ENCODE results near the gene TICAM2. TPM values are rescaled to one million over a fixed set of nuclear protein-coding genes. Genes with fewer than 3 reads are reported as not detected.

The TICAM2 gene
- total and polyA plus RNA-seq, 4 donors = 3.1 to 10.6 (median 5.9) TPM

GRCh38 chr5:115621365-115621900 lies 19.2 kb upstream of the TICAM2 start:
- no peaks in the 10 kb centered on the region for H3K36me3 ChIP-seq (ENCODE audit: control insufficient read depth in 1 of 2, insufficient read depth in 2 of 2, low read length in 1 of 2)
- intact Hi-C loops (cut with DNase I) = loop anchor here in 1 of 2 donors (10.0 kb wide), 1 partner anchor 77 kb away; the partner anchor contains the start of gene FEM1C
- 62 to 63% methylated on average over 4 of the region's 4 CpGs for whole genome bisulfite sequencing, 2 donors
- ATAC-seq (ENCODE audit: low FRiP score) = no peak
- H3K27me3 ChIP-seq (ENCODE audit: control insufficient read depth in 1 of 2, insufficient read depth in 2 of 2, low read length in 1 of 2) = no peaks in the 10 kb centered on the region
- H3K4me1 ChIP-seq (ENCODE audit: control insufficient read depth in 1 of 2, insufficient read depth in 2 of 2, low read length in 2 of 2) = peaks cover 1 to 18% of the 10 kb centered on the region in 2 donors
- DNase-seq = no peak
- no peaks in the 10 kb centered on the region for H3K9me3 ChIP-seq (ENCODE audit: control insufficient read depth, low read length)
- no peak overlapping the region for H3K27ac ChIP-seq (ENCODE audit: low read depth in 1 of 2, low read length in 2 of 2)
- H3K4me3 ChIP-seq (ENCODE audit: low read length in 2 of 2) = no peak overlapping the region

GRCh38 chr5:115616892-115617291 lies 14.6 kb upstream of the TICAM2 start:
- H3K36me3 ChIP-seq (ENCODE audit: control insufficient read depth in 1 of 2, insufficient read depth in 2 of 2, low read length in 1 of 2) = no peaks in the 10 kb centered on the region
- no peak for ATAC-seq (ENCODE audit: low FRiP score)
- no peaks in the 10 kb centered on the region for H3K27me3 ChIP-seq (ENCODE audit: control insufficient read depth in 1 of 2, insufficient read depth in 2 of 2, low read length in 1 of 2)
- no peak overlapping the region for H3K27ac ChIP-seq (ENCODE audit: low read depth in 1 of 2, low read length in 2 of 2)
- intact Hi-C loops (cut with DNase I) = no loop called here
- 71 to 74% methylated on average over 1 of the region's 1 CpG for WGBS, 2 donors
- no peaks in the 10 kb centered on the region for H3K9me3 ChIP-seq (ENCODE audit: control insufficient read depth, low read length)
- H3K4me1 ChIP-seq (ENCODE audit: control insufficient read depth in 1 of 2, insufficient read depth in 2 of 2, low read length in 2 of 2) = peaks cover 0 to 3% of the 10 kb centered on the region in 2 donors
- H3K4me3 ChIP-seq (ENCODE audit: low read length in 2 of 2) = no peak overlapping the region
- no peak for DNase-seq

GRCh38 chr5:115616472-115616871 lies 14.2 kb upstream of the TICAM2 start:
- no peaks in the 10 kb centered on the region for H3K36me3 ChIP-seq (ENCODE audit: control insufficient read depth in 1 of 2, insufficient read depth in 2 of 2, low read length in 1 of 2)
- DNase-seq = no peak
- H3K27ac ChIP-seq (ENCODE audit: low read depth in 1 of 2, low read length in 2 of 2) = no peak overlapping the region
- ATAC-seq (ENCODE audit: low FRiP score) = no peak
- no peaks in the 10 kb centered on the region for H3K9me3 ChIP-seq (ENCODE audit: control insufficient read depth, low read length)
- intact Hi-C loops (cut with DNase I) = no loop called here
- no peaks in the 10 kb centered on the region for H3K27me3 ChIP-seq (ENCODE audit: control insufficient read depth in 1 of 2, insufficient read depth in 2 of 2, low read length in 1 of 2)
- no peak overlapping the region for H3K4me3 ChIP-seq (ENCODE audit: low read length in 2 of 2)
- no peaks in the 10 kb centered on the region for H3K4me1 ChIP-seq (ENCODE audit: control insufficient read depth in 1 of 2, insufficient read depth in 2 of 2, low read length in 2 of 2)

- no peaks in the 10 kb centered on the region for H3K9me3 ChIP-seq (ENCODE audit: control insufficient read depth, low read length)
- DNase-seq (no peak), ATAC-seq (ENCODE audit: low FRiP score) (no peak)
- intact Hi-C loops (cut with DNase I) = no loop called here
- H3K36me3 ChIP-seq (ENCODE audit: control insufficient read depth in 1 of 2, insufficient read depth in 2 of 2, low read length in 1 of 2) = no peaks in the 10 kb centered on the region
- 93 to 95% methylated on average over 5 of the region's 5 CpGs for WGBS, 2 donors
- no peaks in the 10 kb centered on the region for H3K4me1 ChIP-seq (ENCODE audit: control insufficient read depth in 1 of 2, insufficient read depth in 2 of 2, low read length in 2 of 2)
- H3K4me3 ChIP-seq (ENCODE audit: low read length in 2 of 2) = no peak overlapping the region
- H3K27ac ChIP-seq (ENCODE audit: low read depth in 1 of 2, low read length in 2 of 2) = no peak overlapping the region
- H3K27me3 ChIP-seq (ENCODE audit: control insufficient read depth in 1 of 2, insufficient read depth in 2 of 2, low read length in 1 of 2) = no peaks in the 10 kb centered on the region
Observed at GRCh38 chr5:115611873-115612272, 9.6 kb upstream of the TICAM2 start.

- no peak overlapping the region for H3K27ac ChIP-seq (ENCODE audit: low read depth in 1 of 2, low read length in 2 of 2)
- 62 to 70% methylated on average over 2 of the region's 2 CpGs for WGBS, 2 donors
- no peaks in the 10 kb centered on the region for H3K27me3 ChIP-seq (ENCODE audit: control insufficient read depth in 1 of 2, insufficient read depth in 2 of 2, low read length in 1 of 2)
- no peak overlapping the region for H3K4me3 ChIP-seq (ENCODE audit: low read length in 2 of 2)
- no peaks in the 10 kb centered on the region for H3K36me3 ChIP-seq (ENCODE audit: control insufficient read depth in 1 of 2, insufficient read depth in 2 of 2, low read length in 1 of 2)
- no peaks in the 10 kb centered on the region for H3K9me3 ChIP-seq (ENCODE audit: control insufficient read depth, low read length)
- no peaks in the 10 kb centered on the region for H3K4me1 ChIP-seq (ENCODE audit: control insufficient read depth in 1 of 2, insufficient read depth in 2 of 2, low read length in 2 of 2)
- intact Hi-C loops (cut with DNase I) = no loop called here
- DNase-seq (no peak), ATAC-seq (ENCODE audit: low FRiP score) (no peak)
Observed at GRCh38 chr5:115607935-115608334, 5.7 kb upstream of the TICAM2 start.

- peaks cover 0 to 3% of the 10 kb centered on the region in 2 donors for H3K4me1 ChIP-seq (ENCODE audit: control insufficient read depth in 1 of 2, insufficient read depth in 2 of 2, low read length in 2 of 2)
- peak overlapping the region in 1 of 2 donors; percentile 19 for H3K27ac ChIP-seq (ENCODE audit: low read depth in 1 of 2, low read length in 2 of 2)
- H3K27me3 ChIP-seq (ENCODE audit: control insufficient read depth in 1 of 2, insufficient read depth in 2 of 2, low read length in 1 of 2) = no peaks in the 10 kb centered on the region
- no peak for DNase-seq
- no peaks in the 10 kb centered on the region for H3K36me3 ChIP-seq (ENCODE audit: control insufficient read depth in 1 of 2, insufficient read depth in 2 of 2, low read length in 1 of 2)
- WGBS, 2 donors = 49 to 55% methylated on average over 3 of the region's 3 CpGs
- no peaks in the 10 kb centered on the region for H3K9me3 ChIP-seq (ENCODE audit: control insufficient read depth, low read length)
- H3K4me3 ChIP-seq (ENCODE audit: low read length in 2 of 2) = no peak overlapping the region
- no peak for ATAC-seq (ENCODE audit: low FRiP score)
- intact Hi-C loops (cut with DNase I) = no loop called here
Observed at GRCh38 chr5:115605436-115605835, 3.2 kb upstream of the TICAM2 start.

GRCh38 chr5:115602591-115603125 lies 379 bp upstream of the TICAM2 start:
- Histone ChIP-seq H3K36me3 (ENCODE audit: control insufficient read depth in 1 of 2, insufficient read depth in 2 of 2, low read length in 1 of 2) (no peaks in the 10 kb centered on the region), H3K27me3 (ENCODE audit: control insufficient read depth in 1 of 2, insufficient read depth in 2 of 2, low read length in 1 of 2) (no peaks in the 10 kb centered on the region), H3K27ac (ENCODE audit: low read depth in 1 of 2, low read length in 2 of 2) (peak overlapping the region in 1 of 2 donors; percentile 48), H3K4me3 (ENCODE audit: low read length in 2 of 2) (peak overlapping the region; percentile 86 to 99), H3K9me3 (ENCODE audit: control insufficient read depth, low read length) (no peaks in the 10 kb centered on the region), H3K4me1 (ENCODE audit: control insufficient read depth in 1 of 2, insufficient read depth in 2 of 2, low read length in 2 of 2) (peaks cover 4 to 10% of the 10 kb centered on the region in 2 donors)
- DNase-seq = no peak
- WGBS, 2 donors = 37 to 38% methylated on average over 11 of the region's 11 CpGs
- intact Hi-C loops (cut with DNase I) = no loop called here
- peak; percentile 31 for ATAC-seq (ENCODE audit: low FRiP score)

- Histone ChIP-seq H3K27me3 (ENCODE audit: control insufficient read depth in 1 of 2, insufficient read depth in 2 of 2, low read length in 1 of 2) (no peaks in the 10 kb centered on the region), H3K4me3 (ENCODE audit: low read length in 2 of 2) (peak overlapping the region; percentile 86 to 99), H3K4me1 (ENCODE audit: control insufficient read depth in 1 of 2, insufficient read depth in 2 of 2, low read length in 2 of 2) (peaks cover 4 to 10% of the 10 kb centered on the region in 2 donors), H3K27ac (ENCODE audit: low read depth in 1 of 2, low read length in 2 of 2) (no peak overlapping the region), H3K9me3 (ENCODE audit: control insufficient read depth, low read length) (no peaks in the 10 kb centered on the region), H3K36me3 (ENCODE audit: control insufficient read depth in 1 of 2, insufficient read depth in 2 of 2, low read length in 1 of 2) (no peaks in the 10 kb centered on the region)
- no peak for ATAC-seq (ENCODE audit: low FRiP score)
- 84 to 91% methylated on average over 3 of the region's 3 CpGs for WGBS, 2 donors
- intact Hi-C loops (cut with DNase I) = no loop called here
- DNase-seq = no peak
Observed at GRCh38 chr5:115600766-115601165, 1.5 kb downstream of the TICAM2 start.

- Histone ChIP-seq H3K36me3 (ENCODE audit: control insufficient read depth in 1 of 2, insufficient read depth in 2 of 2, low read length in 1 of 2) (no peaks in the 10 kb centered on the region), H3K27ac (ENCODE audit: low read depth in 1 of 2, low read length in 2 of 2) (peak overlapping the region in 1 of 2 donors; percentile 40), H3K4me3 (ENCODE audit: low read length in 2 of 2) (no peak overlapping the region), H3K27me3 (ENCODE audit: control insufficient read depth in 1 of 2, insufficient read depth in 2 of 2, low read length in 1 of 2) (no peaks in the 10 kb centered on the region), H3K4me1 (ENCODE audit: control insufficient read depth in 1 of 2, insufficient read depth in 2 of 2, low read length in 2 of 2) (peaks cover 4 to 11% of the 10 kb centered on the region in 2 donors), H3K9me3 (ENCODE audit: control insufficient read depth, low read length) (no peaks in the 10 kb centered on the region)
- intact Hi-C loops (cut with DNase I) = no loop called here
- DNase-seq = no peak
- ATAC-seq (ENCODE audit: low FRiP score) = no peak
- WGBS, 2 donors = 6 to 8% methylated on average over 2 of the region's 2 CpGs
Observed at GRCh38 chr5:115599924-115600323, 2.4 kb downstream of the TICAM2 start.
